Hepatocyte (in vitro differentiated cells): ENCODE results near the gene BCAP31. TPM values are rescaled to one million over a fixed set of nuclear protein-coding genes. Genes with fewer than 3 reads are reported as not detected.

ENCODE experiments used
- DNase-seq: peaks from one replicate; pipeline ENCODE4 v3.0.0-alpha.2; 2016; ENCODE audit warnings: low spot score
- H2AFZ ChIP-seq: fragments of 200-600 bp; sonication (generic); 2 replicates; pipeline ENCODE4 v1.6.0; 2016; ENCODE audit warnings: antibody characterized with exemption, mild to moderate bottlenecking
- H3K27ac ChIP-seq: fragments of 200-600 bp; sonication (generic); 2 replicates; pipeline ENCODE4 v1.5.1; 2016; ENCODE audit warnings: mild to moderate bottlenecking
- H3K27me3 ChIP-seq: fragments of 200-600 bp; sonication (generic); 2 replicates; pipeline ENCODE4 v1.6.1; 2016
- H3K36me3 ChIP-seq: fragments of 200-600 bp; sonication (generic); replicated peaks from 2 replicates; pipeline ENCODE4 v1.5.1; 2016; ENCODE audit warnings: low read depth; ENCODE audit not compliant: insufficient read depth
- H3K4me1 ChIP-seq: fragments of 200-600 bp; sonication (generic); 2 replicates; pipeline ENCODE4 v1.5.1; 2016; ENCODE audit warnings: mild to moderate bottlenecking, moderate library complexity; ENCODE audit not compliant: insufficient read depth
- H3K4me2 ChIP-seq: fragments of 200-600 bp; sonication (generic); 2 replicates; pipeline ENCODE4 v1.6.0; 2016
- H3K4me3 ChIP-seq: fragments of 200-600 bp; sonication (generic); 2 replicates; pipeline ENCODE4 v1.5.1; 2016; ENCODE audit warnings: mild to moderate bottlenecking
- H3K79me2 ChIP-seq: fragments of 200-600 bp; sonication (generic); 2 replicates; pipeline ENCODE4 v1.6.0; 2017; ENCODE audit warnings: mild to moderate bottlenecking
- H3K9me2 ChIP-seq: fragments of 200-600 bp; sonication (generic); replicated peaks from 2 replicates; pipeline ENCODE4 v1.6.0; 2017; ENCODE audit warnings: mild to moderate bottlenecking; ENCODE audit not compliant: insufficient read depth
- H3K9me3 ChIP-seq: fragments of 200-600 bp; sonication (generic); 2 replicates; pipeline ENCODE4 v1.5.1; 2016; ENCODE audit warnings: low read depth, mild to moderate bottlenecking
- H4K20me1 ChIP-seq: fragments of 200-600 bp; sonication (generic); 2 replicates; pipeline ENCODE4 v1.6.0; 2016; ENCODE audit warnings: mild to moderate bottlenecking; ENCODE audit not compliant: insufficient read depth, poor library complexity, severe bottlenecking
- EZH2 ChIP-seq: fragments of 200-600 bp; sonication (generic); IDR thresholded peaks from 2 replicates; pipeline ENCODE4 v1.6.1; 2016; ENCODE audit warnings: antibody characterized with exemption, mild to moderate bottlenecking, borderline replicate concordance
- EZH2phosphoT487 ChIP-seq: fragments of 200-600 bp; sonication (generic); IDR thresholded peaks from one replicate; pipeline ENCODE4 v1.6.1; 2018; ENCODE audit warnings: antibody characterized with exemption, mild to moderate bottlenecking, low read depth, moderate library complexity; ENCODE audit not compliant: unreplicated experiment, severe bottlenecking
- WGBS: methylation state at CpG from one replicate; pipeline ENCODE4 v1.1.6; 2016; ENCODE audit warnings: low lambda C conversion rate; ENCODE audit errors: missing lambda C conversion rate; 5-methylcytosine and 5-hydroxymethylcytosine counted together
- polyA plus RNA-seq: library from polyadenylated mRNA; unstranded; fragments of >200 nt; fragmentation: Nextera tagmentation; extraction: Ambion mirVana; gene quantifications from 2 replicates; pipeline ENCODE4 v1.2.1, GENCODE V29; 2016
- total RNA-seq: library from RNA; depleted of rRNA; stranded (reverse); fragments of >200 nt; gene quantifications from 2 replicates; pipeline ENCODE4 v1.2.3, GENCODE V29; 2014
- TF ChIP-seq, protein P1 (sequence below): fragments of 200-600 bp; sonication (generic); IDR thresholded peaks from 2 replicates; pipeline ENCODE4 v1.5.1; 2016; ENCODE audit warnings: antibody characterized with exemption, mild to moderate bottlenecking; ENCODE audit not compliant: poor library complexity

The BCAP31 gene
- total and polyA plus RNA-seq, 2 experiments from 2014 or later: 146 to 351 TPM

DNA sequence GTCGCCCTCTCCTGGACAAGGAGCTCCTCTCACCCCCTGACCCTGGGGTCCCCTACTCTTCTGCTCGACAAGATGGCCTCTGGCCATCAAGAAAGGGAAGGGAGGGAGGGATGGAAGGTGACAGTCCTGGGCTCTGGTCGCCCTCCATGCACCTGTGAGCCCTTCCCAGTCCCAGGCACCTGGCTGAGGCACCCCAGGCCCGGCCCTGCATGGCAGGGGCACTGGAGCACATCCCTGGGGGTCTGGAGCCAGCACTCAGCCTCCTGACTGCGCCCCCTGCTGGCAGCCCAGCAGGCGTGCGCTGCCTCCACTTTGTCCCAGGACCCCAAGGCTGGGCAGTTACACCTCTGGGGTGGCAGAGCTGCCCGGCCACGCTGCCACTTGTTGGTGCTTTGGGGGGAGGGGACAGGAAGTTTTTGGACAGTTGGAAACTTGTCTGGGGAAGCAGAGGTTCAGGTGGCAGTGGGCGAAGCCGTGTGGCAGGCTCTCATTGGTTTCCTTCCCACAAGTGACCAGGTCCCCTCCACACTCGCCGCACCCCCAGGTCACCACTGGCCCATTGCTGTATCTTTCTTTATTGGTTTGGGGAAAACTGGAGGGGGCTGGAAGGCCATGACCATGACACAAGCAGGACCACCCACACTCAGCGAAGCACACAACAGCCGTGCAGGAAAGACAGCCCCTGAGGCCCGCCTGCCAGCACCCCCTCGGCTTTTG is 54.9 kb downstream of the BCAP31 start:
- Histone ChIP-seq H3K27ac (no peak overlapping the region), H3K79me2 (no peaks in the 10 kb centered on the region), H3K4me3 (no peak overlapping the region), H3K9me3 (no peaks in the 10 kb centered on the region), H3K27me3 (peaks cover 4% of the 10 kb centered on the region), H3K9me2 (no peaks in the 10 kb centered on the region), H2AFZ (no peak overlapping the region), H4K20me1 (no peaks in the 10 kb centered on the region), H3K4me2 (no peak overlapping the region), H3K4me1 (no peaks in the 10 kb centered on the region), H3K36me3 (no peaks in the 10 kb centered on the region)
- 71% methylated on average over 16 of the region's 17 CpGs for WGBS
- DNase-seq: no peak
- TF ChIP-seq EZH2phosphoT487 (no peak), EZH2 (no peak)
- TF ChIP-seq, protein P1, sequence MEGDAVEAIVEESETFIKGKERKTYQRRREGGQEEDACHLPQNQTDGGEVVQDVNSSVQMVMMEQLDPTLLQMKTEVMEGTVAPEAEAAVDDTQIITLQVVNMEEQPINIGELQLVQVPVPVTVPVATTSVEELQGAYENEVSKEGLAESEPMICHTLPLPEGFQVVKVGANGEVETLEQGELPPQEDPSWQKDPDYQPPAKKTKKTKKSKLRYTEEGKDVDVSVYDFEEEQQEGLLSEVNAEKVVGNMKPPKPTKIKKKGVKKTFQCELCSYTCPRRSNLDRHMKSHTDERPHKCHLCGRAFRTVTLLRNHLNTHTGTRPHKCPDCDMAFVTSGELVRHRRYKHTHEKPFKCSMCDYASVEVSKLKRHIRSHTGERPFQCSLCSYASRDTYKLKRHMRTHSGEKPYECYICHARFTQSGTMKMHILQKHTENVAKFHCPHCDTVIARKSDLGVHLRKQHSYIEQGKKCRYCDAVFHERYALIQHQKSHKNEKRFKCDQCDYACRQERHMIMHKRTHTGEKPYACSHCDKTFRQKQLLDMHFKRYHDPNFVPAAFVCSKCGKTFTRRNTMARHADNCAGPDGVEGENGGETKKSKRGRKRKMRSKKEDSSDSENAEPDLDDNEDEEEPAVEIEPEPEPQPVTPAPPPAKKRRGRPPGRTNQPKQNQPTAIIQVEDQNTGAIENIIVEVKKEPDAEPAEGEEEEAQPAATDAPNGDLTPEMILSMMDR: peak; percentile 57

GRCh38 chrX:153668423-153669173 is 55.6 kb downstream of the BCAP31 start:
- H3K4me3 ChIP-seq: no peak overlapping the region
- H2AFZ ChIP-seq: no peak overlapping the region
- DNase-seq: no peak
- no peak overlapping the region for H3K4me2 ChIP-seq
- no peaks in the 10 kb centered on the region for H3K36me3 ChIP-seq
- H3K27me3 ChIP-seq: no peaks in the 10 kb centered on the region
- 89% methylated on average over 11 of the region's 11 CpGs for WGBS
- TF ChIP-seq, protein P1: no peak
- TF ChIP-seq EZH2phosphoT487 (no peak), EZH2 (no peak)
- H3K9me2 ChIP-seq: no peaks in the 10 kb centered on the region
- no peaks in the 10 kb centered on the region for H4K20me1 ChIP-seq
- no peaks in the 10 kb centered on the region for H3K4me1 ChIP-seq
- no peaks in the 10 kb centered on the region for H3K79me2 ChIP-seq
- H3K27ac ChIP-seq: no peak overlapping the region
- H3K9me3 ChIP-seq: no peaks in the 10 kb centered on the region

GRCh38 chrX:153667956-153668396 is 56.2 kb downstream of the BCAP31 start:
- no peak overlapping the region for H3K4me2 ChIP-seq
- no peak overlapping the region for H3K4me3 ChIP-seq
- H3K4me1 ChIP-seq: no peaks in the 10 kb centered on the region
- 58% methylated on average over 14 of the region's 14 CpGs for WGBS
- H3K27me3 ChIP-seq: no peaks in the 10 kb centered on the region
- H2AFZ ChIP-seq: no peak overlapping the region
- no peaks in the 10 kb centered on the region for H3K36me3 ChIP-seq
- no peaks in the 10 kb centered on the region for H3K79me2 ChIP-seq
- H4K20me1 ChIP-seq: no peaks in the 10 kb centered on the region
- no peaks in the 10 kb centered on the region for H3K9me3 ChIP-seq
- DNase-seq: peak; percentile 91
- TF ChIP-seq, protein P1: peak; percentile 66
- no peak for TF ChIP-seq EZH2phosphoT487
- H3K9me2 ChIP-seq: no peaks in the 10 kb centered on the region
- H3K27ac ChIP-seq: no peak overlapping the region
